Measurements from ENCODE around the gene TCL1A. TPM values are rescaled to one million over a fixed set of nuclear protein-coding genes. Genes with fewer than 3 reads are reported as not detected.

Gene TCL1A
- polyA plus RNA-seq, 2 donors, result not detected

DNA sequence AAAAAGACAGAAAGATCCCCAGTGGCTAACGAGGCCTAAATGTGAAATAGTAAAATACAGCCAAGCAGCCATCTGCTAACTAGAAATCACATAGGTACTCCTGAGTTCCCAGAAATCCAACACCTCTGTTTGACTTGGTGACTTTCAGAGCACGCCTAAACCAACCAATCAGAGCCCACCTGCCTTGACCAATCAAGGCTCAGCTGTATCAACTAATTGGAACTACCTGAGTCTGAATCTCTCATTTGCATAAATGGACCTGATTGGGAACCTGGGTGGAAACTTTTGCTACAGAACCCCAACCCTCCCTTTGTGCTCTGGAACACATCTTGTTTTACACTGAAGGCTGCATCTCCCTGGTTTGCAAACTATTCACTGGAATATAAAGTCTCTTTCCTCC lies 32.8 kb downstream of the TCL1A start:
- Histone ChIP-seq H3K36me3 (ENCODE audit: control insufficient read depth in 2 of 2, insufficient read depth in 2 of 2, low read length in 1 of 2) (no peaks in the 10 kb centered on the region), H3K27ac (ENCODE audit: low read depth in 2 of 2, low read length in 1 of 2) (no peak overlapping the region), H3K4me1 (ENCODE audit: control insufficient read depth in 2 of 2, insufficient read depth in 2 of 2, low read length in 1 of 2) (no peaks in the 10 kb centered on the region), H3K4me3 (ENCODE audit: low read depth in 1 of 2, low read length in 2 of 2) (no peak overlapping the region), H3K27me3 (ENCODE audit: control insufficient read depth in 1 of 2, insufficient read depth in 2 of 2, low read length in 2 of 2) (peaks cover 0 to 2% of the 10 kb centered on the region in 2 donors), H3K9me3 (ENCODE audit: control insufficient read depth in 2 of 2, insufficient read depth in 1 of 2, low read depth in 1 of 2, low read length in 1 of 2) (no peaks in the 10 kb centered on the region)
- WGBS, 2 donors, result 74 to 79% methylated on average over 2 of the region's 2 CpGs

DNA sequence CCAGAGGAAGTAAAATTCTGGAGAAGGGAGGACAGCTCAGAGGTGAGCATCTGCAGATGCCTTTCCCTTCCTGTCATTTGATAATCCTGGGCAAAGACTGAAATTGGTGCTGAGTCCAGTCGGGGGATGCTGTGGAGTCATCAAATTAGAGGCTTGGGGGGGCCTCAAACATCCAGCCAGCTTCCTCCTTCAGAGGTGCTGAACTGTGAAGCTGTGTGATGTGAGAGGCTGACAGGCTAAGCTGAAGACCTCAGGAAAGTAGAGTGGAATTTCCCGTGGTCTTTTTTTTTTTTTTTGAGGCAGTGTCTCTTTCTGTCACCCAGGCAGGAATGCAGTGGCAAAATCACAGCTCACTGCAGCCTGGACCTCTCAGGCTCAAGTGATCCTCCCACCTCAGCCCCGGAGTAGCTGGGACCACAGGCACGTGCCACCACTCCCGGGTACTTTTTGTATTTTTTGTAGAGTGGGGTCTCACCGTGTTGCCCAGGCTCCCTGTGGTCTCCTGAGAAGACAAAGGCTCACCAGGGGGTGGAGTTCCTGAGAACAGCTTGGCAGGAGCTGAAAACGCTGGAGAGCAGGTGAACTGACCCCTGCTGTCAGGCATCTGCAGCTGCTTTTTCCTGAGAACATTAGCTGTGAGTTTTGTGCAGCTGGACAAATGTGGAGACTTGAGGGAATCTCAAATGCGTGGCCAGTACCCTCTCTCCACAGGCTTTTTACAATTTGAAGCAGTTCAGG lies 33.8 kb downstream of the TCL1A start:
- H3K4me1 ChIP-seq (ENCODE audit: control insufficient read depth in 2 of 2, insufficient read depth in 2 of 2, low read length in 1 of 2), result no peaks in the 10 kb centered on the region
- no peak overlapping the region for H3K4me3 ChIP-seq (ENCODE audit: low read depth in 1 of 2, low read length in 2 of 2)
- H3K9me3 ChIP-seq (ENCODE audit: control insufficient read depth in 2 of 2, insufficient read depth in 1 of 2, low read depth in 1 of 2, low read length in 1 of 2), result no peaks in the 10 kb centered on the region
- H3K36me3 ChIP-seq (ENCODE audit: control insufficient read depth in 2 of 2, insufficient read depth in 2 of 2, low read length in 1 of 2), result no peaks in the 10 kb centered on the region
- WGBS, 2 donors, result 24 to 32% methylated on average over 8 of the region's 8 CpGs
- no peak overlapping the region for H3K27ac ChIP-seq (ENCODE audit: low read depth in 2 of 2, low read length in 1 of 2)
- peaks cover 0 to 2% of the 10 kb centered on the region in 2 donors for H3K27me3 ChIP-seq (ENCODE audit: control insufficient read depth in 1 of 2, insufficient read depth in 2 of 2, low read length in 2 of 2)

DNA sequence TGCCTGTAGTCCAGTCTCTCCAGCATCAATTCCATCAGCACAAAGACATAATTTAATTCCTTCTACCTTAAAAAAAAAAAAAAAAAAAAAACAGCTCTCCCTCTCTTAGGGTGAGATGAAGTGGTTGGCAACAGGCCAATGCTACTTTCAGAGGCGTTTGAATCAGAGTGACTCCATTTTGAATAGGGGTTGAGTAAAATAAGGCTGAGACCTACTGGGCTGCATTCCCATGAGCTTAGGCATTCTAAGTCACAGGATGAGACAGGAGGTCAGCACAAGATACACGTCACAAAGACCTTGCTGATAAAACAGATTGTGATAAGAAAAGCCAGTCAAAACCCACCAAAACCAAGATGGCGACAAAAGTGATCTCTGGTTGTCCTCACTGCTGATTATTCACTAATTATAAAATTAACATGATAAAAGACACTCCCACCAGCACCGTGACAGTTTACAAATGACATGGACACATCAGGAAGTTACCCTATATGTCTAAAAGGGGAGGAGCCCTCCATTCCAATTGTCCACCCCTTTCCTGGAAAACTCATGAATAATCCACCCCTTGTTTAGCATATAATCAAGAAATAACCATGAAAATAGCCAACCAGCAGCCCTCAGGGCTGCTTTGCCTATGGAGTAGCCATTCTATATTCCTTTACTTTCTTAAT lies 34.6 kb downstream of the TCL1A start:
- H3K4me3 ChIP-seq (ENCODE audit: low read depth in 1 of 2, low read length in 2 of 2), result no peak overlapping the region
- no peaks in the 10 kb centered on the region for H3K9me3 ChIP-seq (ENCODE audit: control insufficient read depth in 2 of 2, insufficient read depth in 1 of 2, low read depth in 1 of 2, low read length in 1 of 2)
- H3K4me1 ChIP-seq (ENCODE audit: control insufficient read depth in 2 of 2, insufficient read depth in 2 of 2, low read length in 1 of 2), result no peaks in the 10 kb centered on the region
- WGBS, 2 donors, result 64 to 67% methylated on average over 4 of the region's 4 CpGs
- H3K27ac ChIP-seq (ENCODE audit: low read depth in 2 of 2, low read length in 1 of 2), result no peak overlapping the region
- no peaks in the 10 kb centered on the region for H3K36me3 ChIP-seq (ENCODE audit: control insufficient read depth in 2 of 2, insufficient read depth in 2 of 2, low read length in 1 of 2)
- no peaks in the 10 kb centered on the region for H3K27me3 ChIP-seq (ENCODE audit: control insufficient read depth in 1 of 2, insufficient read depth in 2 of 2, low read length in 2 of 2)

DNA sequence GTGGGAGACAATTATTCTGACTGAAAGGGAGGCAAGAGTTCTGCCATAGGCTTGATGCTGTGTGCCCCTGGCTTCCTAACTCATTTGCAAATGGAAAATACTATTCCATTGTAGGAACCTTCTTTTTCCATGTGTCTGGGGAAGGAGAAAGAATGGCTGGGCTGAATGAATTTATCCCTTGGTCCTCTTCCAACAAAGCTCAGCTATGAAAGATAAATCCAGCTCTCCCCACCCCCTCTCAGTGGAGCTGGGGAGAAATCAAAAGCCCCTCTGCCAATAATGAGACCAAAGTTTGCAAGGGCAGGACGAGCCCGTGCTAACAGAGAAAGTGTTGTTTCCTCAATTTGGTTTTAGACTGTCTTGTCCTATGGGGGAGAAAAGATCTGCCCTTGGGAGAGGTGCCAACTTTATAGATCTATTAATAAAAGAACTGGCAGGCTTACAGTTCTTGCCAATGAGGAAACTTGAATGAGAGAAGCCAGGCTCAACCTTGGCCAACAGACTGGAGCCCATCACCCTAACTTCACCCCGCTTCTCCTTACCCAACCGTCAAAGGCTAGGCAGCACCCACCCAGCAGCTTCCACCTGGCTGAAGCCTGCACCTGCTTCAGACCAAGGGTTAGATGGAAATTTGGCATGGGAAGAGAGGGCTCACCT lies 36.6 kb downstream of the TCL1A start:
- 54 to 68% methylated on average over 4 of the region's 4 CpGs for WGBS, 2 donors

DNA sequence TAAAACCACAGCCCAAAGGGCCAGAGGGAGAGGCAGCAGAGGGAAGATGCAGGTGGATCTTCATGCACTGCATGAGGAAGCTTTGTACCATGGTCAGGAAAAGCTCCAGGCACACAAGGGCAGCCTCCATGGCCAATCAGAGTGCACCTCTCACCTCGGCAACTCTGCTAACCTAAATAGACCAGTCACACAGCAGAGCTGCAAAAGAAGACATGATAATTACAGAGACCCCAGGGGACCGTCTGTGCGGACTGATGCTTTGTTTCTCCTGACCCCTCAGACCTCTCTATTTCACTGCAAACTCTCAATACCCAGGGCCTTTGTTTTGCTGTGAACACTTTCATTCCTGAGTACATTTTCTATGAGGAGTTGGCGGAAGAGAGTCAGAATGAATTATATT lies 38.4 kb downstream of the TCL1A start:
- 74 to 80% methylated on average over 4 of the region's 4 CpGs for WGBS, 2 donors

More for the DNA sequence above, 36.6 kb downstream of the TCL1A start:
- Histone ChIP-seq H3K4me3 (ENCODE audit: low read depth in 1 of 2, low read length in 2 of 2) (no peak overlapping the region), H3K27me3 (ENCODE audit: control insufficient read depth in 1 of 2, insufficient read depth in 2 of 2, low read length in 2 of 2) (no peaks in the 10 kb centered on the region), H3K27ac (ENCODE audit: low read depth in 2 of 2, low read length in 1 of 2) (no peak overlapping the region), H3K4me1 (ENCODE audit: control insufficient read depth in 2 of 2, insufficient read depth in 2 of 2, low read length in 1 of 2) (no peaks in the 10 kb centered on the region), H3K9me3 (ENCODE audit: control insufficient read depth in 2 of 2, insufficient read depth in 1 of 2, low read depth in 1 of 2, low read length in 1 of 2) (no peaks in the 10 kb centered on the region), H3K36me3 (ENCODE audit: control insufficient read depth in 2 of 2, insufficient read depth in 2 of 2, low read length in 1 of 2) (no peaks in the 10 kb centered on the region)

DNA sequence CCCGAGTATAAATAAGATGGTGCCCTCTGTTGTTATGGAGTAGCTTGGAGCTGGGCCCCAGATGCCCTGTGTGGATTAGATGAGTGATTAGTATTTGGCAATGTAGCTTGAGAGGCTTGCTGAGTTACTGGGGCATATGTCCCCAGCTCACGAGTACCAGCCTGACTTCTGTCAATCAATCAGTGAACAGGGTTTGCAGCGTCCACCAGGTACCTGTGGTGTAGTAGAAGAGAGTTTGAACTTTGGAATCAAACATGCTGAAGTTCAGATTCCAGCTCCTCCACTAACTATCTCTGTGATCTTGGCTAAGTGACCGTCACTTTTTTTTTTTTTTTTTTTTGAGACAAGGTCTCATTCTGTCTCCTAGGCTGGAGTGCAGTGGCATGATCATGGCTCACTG lies 39.3 kb downstream of the TCL1A start:
- H3K36me3 ChIP-seq (ENCODE audit: control insufficient read depth in 2 of 2, insufficient read depth in 2 of 2, low read length in 1 of 2), result no peaks in the 10 kb centered on the region
- no peaks in the 10 kb centered on the region for H3K27me3 ChIP-seq (ENCODE audit: control insufficient read depth in 1 of 2, insufficient read depth in 2 of 2, low read length in 2 of 2)
- H3K4me1 ChIP-seq (ENCODE audit: control insufficient read depth in 2 of 2, insufficient read depth in 2 of 2, low read length in 1 of 2), result no peaks in the 10 kb centered on the region
- 60 to 66% methylated on average over 4 of the region's 4 CpGs for WGBS, 2 donors
- no peaks in the 10 kb centered on the region for H3K9me3 ChIP-seq (ENCODE audit: control insufficient read depth in 2 of 2, insufficient read depth in 1 of 2, low read depth in 1 of 2, low read length in 1 of 2)
- no peak overlapping the region for H3K27ac ChIP-seq (ENCODE audit: low read depth in 2 of 2, low read length in 1 of 2)
- no peak overlapping the region for H3K4me3 ChIP-seq (ENCODE audit: low read depth in 1 of 2, low read length in 2 of 2)

More for the DNA sequence above, 38.4 kb downstream of the TCL1A start:
- Histone ChIP-seq H3K4me1 (ENCODE audit: control insufficient read depth in 2 of 2, insufficient read depth in 2 of 2, low read length in 1 of 2) (no peaks in the 10 kb centered on the region), H3K4me3 (ENCODE audit: low read depth in 1 of 2, low read length in 2 of 2) (no peak overlapping the region), H3K27ac (ENCODE audit: low read depth in 2 of 2, low read length in 1 of 2) (no peak overlapping the region), H3K36me3 (ENCODE audit: control insufficient read depth in 2 of 2, insufficient read depth in 2 of 2, low read length in 1 of 2) (no peaks in the 10 kb centered on the region), H3K27me3 (ENCODE audit: control insufficient read depth in 1 of 2, insufficient read depth in 2 of 2, low read length in 2 of 2) (no peaks in the 10 kb centered on the region), H3K9me3 (ENCODE audit: control insufficient read depth in 2 of 2, insufficient read depth in 1 of 2, low read depth in 1 of 2, low read length in 1 of 2) (no peaks in the 10 kb centered on the region)

DNA sequence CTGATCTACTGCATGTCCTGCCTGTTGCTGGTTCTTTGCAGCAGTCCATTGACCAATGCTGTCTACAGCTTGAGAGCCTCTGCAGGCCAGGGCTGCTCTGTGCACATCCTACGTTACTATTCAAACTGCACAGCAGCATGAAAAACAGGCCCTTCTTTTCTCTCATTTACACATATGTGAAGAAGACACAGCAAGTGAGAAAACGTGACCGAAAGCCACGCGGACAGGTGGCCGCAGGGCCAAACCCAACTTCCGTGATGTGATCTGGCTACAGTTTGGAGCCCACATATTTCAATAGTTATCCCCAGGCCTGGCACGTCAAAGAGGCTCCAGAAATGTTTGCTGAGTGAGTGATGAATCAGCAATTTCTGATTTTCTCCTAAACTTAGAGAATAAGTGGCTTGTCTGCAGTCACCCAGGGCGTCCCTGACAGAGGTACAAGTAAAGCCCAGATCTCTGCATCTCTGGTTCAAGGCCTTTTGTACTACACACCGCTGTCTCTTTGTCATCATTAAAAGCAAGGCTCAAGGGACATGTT lies 45.6 kb downstream of the TCL1A start:
- no peaks in the 10 kb centered on the region for H3K4me1 ChIP-seq (ENCODE audit: control insufficient read depth in 2 of 2, insufficient read depth in 2 of 2, low read length in 1 of 2)
- no peaks in the 10 kb centered on the region for H3K36me3 ChIP-seq (ENCODE audit: control insufficient read depth in 2 of 2, insufficient read depth in 2 of 2, low read length in 1 of 2)
- H3K27me3 ChIP-seq (ENCODE audit: control insufficient read depth in 1 of 2, insufficient read depth in 2 of 2, low read length in 2 of 2), result no peaks in the 10 kb centered on the region
- no peak overlapping the region for H3K4me3 ChIP-seq (ENCODE audit: low read depth in 1 of 2, low read length in 2 of 2)
- WGBS, 2 donors, result 84 to 85% methylated on average over 10 of the region's 10 CpGs
- no peak overlapping the region for H3K27ac ChIP-seq (ENCODE audit: low read depth in 2 of 2, low read length in 1 of 2)
- no peaks in the 10 kb centered on the region for H3K9me3 ChIP-seq (ENCODE audit: control insufficient read depth in 2 of 2, insufficient read depth in 1 of 2, low read depth in 1 of 2, low read length in 1 of 2)

DNA sequence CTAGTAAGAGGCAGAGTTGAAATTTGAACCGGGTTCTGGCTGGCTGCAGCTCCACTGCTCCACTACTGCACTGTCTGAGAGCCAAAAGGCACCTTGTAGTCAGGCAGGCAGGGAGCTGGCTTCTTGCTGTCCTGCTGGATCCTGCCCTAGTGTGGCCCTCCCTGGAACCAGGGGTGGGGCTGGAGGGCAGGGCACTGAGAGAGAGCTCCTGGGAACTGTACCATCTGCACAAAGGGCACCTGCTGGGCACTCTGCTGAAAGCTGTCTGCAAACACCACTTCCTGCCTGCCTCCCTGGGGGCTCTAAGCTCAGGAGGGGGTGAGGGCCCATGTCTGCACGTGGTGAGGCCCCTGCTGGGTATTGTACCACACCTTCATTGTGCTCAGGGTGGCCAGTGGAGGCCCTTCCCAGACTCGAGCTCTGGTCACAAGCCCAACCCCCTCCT lies 46.7 kb downstream of the TCL1A start:
- Histone ChIP-seq H3K27ac (ENCODE audit: low read depth in 2 of 2, low read length in 1 of 2) (no peak overlapping the region), H3K9me3 (ENCODE audit: control insufficient read depth in 2 of 2, insufficient read depth in 1 of 2, low read depth in 1 of 2, low read length in 1 of 2) (no peaks in the 10 kb centered on the region), H3K4me3 (ENCODE audit: low read depth in 1 of 2, low read length in 2 of 2) (no peak overlapping the region), H3K27me3 (ENCODE audit: control insufficient read depth in 1 of 2, insufficient read depth in 2 of 2, low read length in 2 of 2) (no peaks in the 10 kb centered on the region), H3K4me1 (ENCODE audit: control insufficient read depth in 2 of 2, insufficient read depth in 2 of 2, low read length in 1 of 2) (no peaks in the 10 kb centered on the region), H3K36me3 (ENCODE audit: control insufficient read depth in 2 of 2, insufficient read depth in 2 of 2, low read length in 1 of 2) (no peaks in the 10 kb centered on the region)
- 19 to 20% methylated on average over 3 of the region's 3 CpGs for WGBS, 2 donors

DNA sequence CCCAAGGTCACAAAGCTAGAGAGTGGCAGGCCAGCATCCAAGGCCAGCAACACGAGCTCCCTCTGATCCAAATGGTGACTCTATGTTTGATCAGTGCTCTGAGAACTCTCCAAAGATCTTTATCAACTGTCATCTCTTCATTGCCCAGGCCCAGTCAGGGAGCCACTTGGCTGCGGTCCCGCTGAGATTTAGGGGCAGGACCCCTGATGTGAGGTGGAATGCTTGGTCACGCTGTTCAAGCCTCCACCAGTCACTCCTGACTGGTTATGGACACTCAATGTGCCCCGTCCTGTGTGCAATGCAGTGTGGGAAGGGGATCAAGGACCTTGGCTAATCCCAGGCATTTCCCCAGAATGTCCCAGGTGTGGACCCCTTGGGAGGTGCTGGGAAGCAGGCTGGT lies 47.5 kb downstream of the TCL1A start:
- Histone ChIP-seq H3K27me3 (ENCODE audit: control insufficient read depth in 1 of 2, insufficient read depth in 2 of 2, low read length in 2 of 2) (no peaks in the 10 kb centered on the region), H3K9me3 (ENCODE audit: control insufficient read depth in 2 of 2, insufficient read depth in 1 of 2, low read depth in 1 of 2, low read length in 1 of 2) (no peaks in the 10 kb centered on the region), H3K4me1 (ENCODE audit: control insufficient read depth in 2 of 2, insufficient read depth in 2 of 2, low read length in 1 of 2) (no peaks in the 10 kb centered on the region), H3K36me3 (ENCODE audit: control insufficient read depth in 2 of 2, insufficient read depth in 2 of 2, low read length in 1 of 2) (no peaks in the 10 kb centered on the region), H3K4me3 (ENCODE audit: low read depth in 1 of 2, low read length in 2 of 2) (no peak overlapping the region), H3K27ac (ENCODE audit: low read depth in 2 of 2, low read length in 1 of 2) (no peak overlapping the region)
- WGBS, 2 donors, result 85 to 86% methylated on average over 5 of the region's 5 CpGs

All from esophagus (tissue), 2 donors.